ENCODE data around the gene KRT36. TPM values are rescaled to one million over a fixed set of nuclear protein-coding genes. Genes with fewer than 3 reads are reported as not detected.

The KRT36 gene
- total RNA-seq, 2 experiments from 2014 or later = not detected

GRCh38 chr17:41452281-41452680, 37.4 kb downstream of the KRT36 start:
- no peak for TF ChIP-seq CTCF (IDR thresholded peaks at IDR 0.05)
- no peak for ATAC-seq
- ChIA-PET POLR2A (no interaction called here), CTCF (interaction anchor here (1.1 to 2.1 kb wide), 2 partner anchors 11 kb away, joined by 3 to 6 read pairs; no protein-coding TSS in a partner anchor)
- no peak for DNase-seq
- no peaks in the 10 kb centered on the region for H3K9me3 Mint-ChIP-seq
- H3K27me3 Mint-ChIP-seq = peaks cover 1% of the 10 kb centered on the region
- no peak overlapping the region for H3K27ac Mint-ChIP-seq
- H3K4me3 Mint-ChIP-seq = no peak overlapping the region
- no peaks in the 10 kb centered on the region for H3K4me1 Mint-ChIP-seq (ENCODE audit: low read depth)
- no peaks in the 10 kb centered on the region for H3K36me3 Mint-ChIP-seq (ENCODE audit: low read depth)
- intact Hi-C loops (cut with micrococcal nuclease) = no loop called here

GRCh38 chr17:41451154-41451728, 38.5 kb downstream of the KRT36 start:
- TF ChIP-seq CTCF (IDR thresholded peaks at IDR 0.05) = no peak
- CTCF ChIA-PET = interaction anchor here (2.1 kb wide), 1 partner anchor 10 kb away, joined by 6 read pairs; no protein-coding TSS in a partner anchor

GRCh38 chr17:41449008-41449407, 40.7 kb downstream of the KRT36 start:
- Mint-ChIP-seq H3K27ac (no peak overlapping the region), H3K4me1 (ENCODE audit: low read depth) (no peaks in the 10 kb centered on the region), H3K9me3 (no peaks in the 10 kb centered on the region), H3K4me3 (no peak overlapping the region), H3K36me3 (ENCODE audit: low read depth) (no peaks in the 10 kb centered on the region), H3K27me3 (peaks cover 5% of the 10 kb centered on the region)
- CTCF ChIA-PET = no interaction called here
- no peak for ATAC-seq
- intact Hi-C loops (cut with micrococcal nuclease) = no loop called here
- POLR2A ChIA-PET = no interaction called here
- no peak for DNase-seq
- no peak for TF ChIP-seq CTCF (IDR thresholded peaks at IDR 0.05)

More at GRCh38 chr17:41451154-41451728, 38.5 kb downstream of the KRT36 start:
- no peak for ATAC-seq
- intact Hi-C loops (cut with micrococcal nuclease) = no loop called here
- no peaks in the 10 kb centered on the region for H3K4me1 Mint-ChIP-seq (ENCODE audit: low read depth)
- no peaks in the 10 kb centered on the region for H3K36me3 Mint-ChIP-seq (ENCODE audit: low read depth)
- H3K9me3 Mint-ChIP-seq = no peaks in the 10 kb centered on the region
- H3K27me3 Mint-ChIP-seq = peaks cover 1% of the 10 kb centered on the region
- no peak overlapping the region for H3K27ac Mint-ChIP-seq
- POLR2A ChIA-PET = no interaction called here
- no peak for DNase-seq
- H3K4me3 Mint-ChIP-seq = no peak overlapping the region

GRCh38 chr17:41448506-41448905, 41.2 kb downstream of the KRT36 start:
- DNase-seq (no peak), ATAC-seq (no peak)
- TF ChIP-seq CTCF (IDR thresholded peaks at IDR 0.05) = no peak
- no peaks in the 10 kb centered on the region for H3K9me3 Mint-ChIP-seq
- POLR2A ChIA-PET = no interaction called here
- intact Hi-C loops (cut with micrococcal nuclease) = no loop called here
- H3K4me3 Mint-ChIP-seq = no peak overlapping the region
- H3K4me1 Mint-ChIP-seq (ENCODE audit: low read depth) = no peaks in the 10 kb centered on the region
- peaks cover 5% of the 10 kb centered on the region for H3K27me3 Mint-ChIP-seq
- H3K36me3 Mint-ChIP-seq (ENCODE audit: low read depth) = no peaks in the 10 kb centered on the region
- no peak overlapping the region for H3K27ac Mint-ChIP-seq
- CTCF ChIA-PET = interaction anchor here (0.7 to 1.3 kb wide), 2 partner anchors 14 to 31 kb away, joined by 3 read pairs; no protein-coding TSS in a partner anchor

GRCh38 chr17:41446806-41447205, 42.9 kb downstream of the KRT36 start:
- no peak for TF ChIP-seq CTCF (IDR thresholded peaks at IDR 0.05)
- ChIA-PET CTCF (no interaction called here), POLR2A (no interaction called here)
- H3K9me3 Mint-ChIP-seq = no peaks in the 10 kb centered on the region
- H3K27ac Mint-ChIP-seq = no peak overlapping the region
- no peak overlapping the region for H3K4me3 Mint-ChIP-seq
- ATAC-seq = no peak
- no peak for DNase-seq
- no peaks in the 10 kb centered on the region for H3K36me3 Mint-ChIP-seq (ENCODE audit: low read depth)
- H3K4me1 Mint-ChIP-seq (ENCODE audit: low read depth) = no peaks in the 10 kb centered on the region
- H3K27me3 Mint-ChIP-seq = peaks cover 5% of the 10 kb centered on the region
- intact Hi-C loops (cut with micrococcal nuclease) = no loop called here
